Activated naive CD4-positive, alpha-beta T cell treated with anti-CD3 and anti-CD28 coated beads, Interleukin-2, amount 50 U/mL, for 72 hours (primary cell): Measurements from ENCODE around the gene BMP4. TPM values are rescaled to one million over a fixed set of nuclear protein-coding genes. Genes with fewer than 3 reads are reported as not detected.
A peak's percentile ranks its signal among the peaks of the same experiment; 100 is the strongest.

Source experiments
- ATAC-seq, 2 donors: fragments of 150-1000 bp; cut with Tn5 transposase; 2 replicates each; pipeline ENCODE4 v1.10.0; 2021; ENCODE audit warnings: mild to moderate bottlenecking in 2 of 2, moderate library complexity in 2 of 2
- DNase-seq, 2 donors: peaks; one replicate each; pipeline ENCODE4 v3.0.0; 2021 to 2022; ENCODE audit warnings: low spot score in 2 of 2
- H3K27ac Mint-ChIP-seq, 2 donors: one replicate each; pipeline ENCODE4 v1.8.0; 2022; ENCODE audit warnings: mild to moderate bottlenecking in 2 of 2, mixed read lengths in 2 of 2
- H3K36me3 Mint-ChIP-seq, 2 donors: one replicate each; pipeline ENCODE4 v1.8.0; 2022; ENCODE audit warnings: mixed read lengths in 2 of 2
- H3K9me3 Mint-ChIP-seq, 2 donors: one replicate each; pipeline ENCODE4 v1.8.0; 2022; ENCODE audit warnings: mixed read lengths in 2 of 2
- total RNA-seq, 2 donors: library from RNA; stranded (reverse); gene quantifications; one replicate each; pipeline ENCODE4 v1.2.3, GENCODE V29; 2022

The BMP4 gene
- total RNA-seq, 2 donors from 2014 or later = not detected

- no peak for ATAC-seq
- Mint-ChIP-seq H3K36me3 (no peaks in the 10 kb centered on the region), H3K9me3 (no peaks in the 10 kb centered on the region), H3K27ac (no peak overlapping the region)
- DNase-seq = peak in 1 of 2 donors; percentile 13
These were observed 26.5 kb downstream of the BMP4 start for GRCh38 chr14:53929871-53930715.

- ATAC-seq = no peak
- H3K27ac Mint-ChIP-seq = no peak overlapping the region
These were observed 29.5 kb downstream of the BMP4 start for GRCh38 chr14:53927171-53927570.

GRCh38 chr14:53925201-53925766, 31.3 kb downstream of the BMP4 start:
- no peaks in the 10 kb centered on the region for H3K36me3 Mint-ChIP-seq
- no peaks in the 10 kb centered on the region for H3K9me3 Mint-ChIP-seq
- no peak overlapping the region for H3K27ac Mint-ChIP-seq
- DNase-seq = no peak
- ATAC-seq = no peak

More at GRCh38 chr14:53927171-53927570, 29.5 kb downstream of the BMP4 start:
- Mint-ChIP-seq H3K9me3 (no peaks in the 10 kb centered on the region), H3K36me3 (no peaks in the 10 kb centered on the region)
- no peak for DNase-seq

GRCh38 chr14:53924753-53925152, 31.9 kb downstream of the BMP4 start:
- Mint-ChIP-seq H3K9me3 (no peaks in the 10 kb centered on the region), H3K27ac (no peak overlapping the region), H3K36me3 (no peaks in the 10 kb centered on the region)
- DNase-seq = no peak
- ATAC-seq = no peak

DNA sequence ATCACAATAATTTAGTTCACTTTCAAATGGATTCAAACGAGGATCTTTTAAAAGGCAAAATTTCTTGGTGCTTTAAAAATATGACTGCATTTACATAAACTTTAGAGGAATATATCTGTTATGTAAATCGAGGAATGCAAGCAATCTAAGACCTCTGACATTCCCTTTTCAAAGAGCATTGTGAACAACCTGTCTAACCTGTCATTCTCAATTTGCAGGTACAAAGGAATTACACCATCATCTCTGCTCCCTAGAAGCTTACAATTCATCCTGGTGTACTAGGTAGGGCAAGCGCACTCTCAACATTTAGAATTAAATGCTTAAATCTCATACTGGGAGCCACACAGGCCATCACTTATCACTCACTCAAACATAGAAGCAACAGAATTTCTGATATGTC, 35.6 kb downstream of the BMP4 start:
- Mint-ChIP-seq H3K9me3 (peaks cover 0 to under 1% of the 10 kb centered on the region in 2 donors), H3K27ac (no peak overlapping the region), H3K36me3 (no peaks in the 10 kb centered on the region)
- DNase-seq (no peak), ATAC-seq (no peak)

- DNase-seq = no peak
- no peak overlapping the region for H3K27ac Mint-ChIP-seq
- peaks cover 0 to 9% of the 10 kb centered on the region in 2 donors for H3K9me3 Mint-ChIP-seq
These were observed 40.4 kb downstream of the BMP4 start for GRCh38 chr14:53916239-53916638.

DNA sequence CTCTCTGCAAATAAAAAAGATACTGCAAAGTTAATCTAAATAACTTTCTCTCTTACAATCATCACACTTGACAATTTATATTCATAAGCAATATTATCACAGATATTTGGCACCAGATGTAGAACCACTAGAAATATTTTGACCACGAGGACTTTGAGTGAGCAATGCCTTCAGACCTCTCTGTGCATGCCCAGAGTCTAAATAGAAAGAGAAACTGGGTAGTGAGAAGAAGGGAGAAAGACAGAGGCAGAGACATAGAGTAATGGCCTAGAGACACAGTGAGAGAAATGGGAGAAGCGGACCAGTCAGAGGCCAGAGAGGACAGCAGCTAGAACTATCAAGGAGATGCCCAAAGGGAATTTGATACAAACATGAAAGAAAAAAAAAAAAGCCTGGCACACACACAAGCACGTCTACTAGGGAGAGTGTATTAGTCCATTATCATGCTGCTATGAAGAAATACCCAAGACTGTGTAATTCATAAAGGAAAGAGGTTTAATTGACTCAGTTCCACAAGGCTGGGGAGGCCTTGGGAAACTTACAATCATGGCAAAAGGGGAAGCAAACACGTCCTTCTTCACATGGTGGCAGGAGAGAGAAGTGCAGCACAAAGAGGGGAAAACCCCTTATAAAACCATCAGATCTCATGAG, 41.1 kb downstream of the BMP4 start:
- no peak overlapping the region for H3K27ac Mint-ChIP-seq
- no peak for ATAC-seq
- no peaks in the 10 kb centered on the region for H3K36me3 Mint-ChIP-seq
- no peak for DNase-seq
- H3K9me3 Mint-ChIP-seq = peaks cover 0 to 9% of the 10 kb centered on the region in 2 donors

More at GRCh38 chr14:53916239-53916638, 40.4 kb downstream of the BMP4 start:
- H3K36me3 Mint-ChIP-seq = no peaks in the 10 kb centered on the region
- no peak for ATAC-seq

GRCh38 chr14:53912021-53912420, 44.6 kb downstream of the BMP4 start:
- Mint-ChIP-seq H3K9me3 (peaks cover 0 to 9% of the 10 kb centered on the region in 2 donors), H3K27ac (no peak overlapping the region)
- no peak for ATAC-seq

DNA sequence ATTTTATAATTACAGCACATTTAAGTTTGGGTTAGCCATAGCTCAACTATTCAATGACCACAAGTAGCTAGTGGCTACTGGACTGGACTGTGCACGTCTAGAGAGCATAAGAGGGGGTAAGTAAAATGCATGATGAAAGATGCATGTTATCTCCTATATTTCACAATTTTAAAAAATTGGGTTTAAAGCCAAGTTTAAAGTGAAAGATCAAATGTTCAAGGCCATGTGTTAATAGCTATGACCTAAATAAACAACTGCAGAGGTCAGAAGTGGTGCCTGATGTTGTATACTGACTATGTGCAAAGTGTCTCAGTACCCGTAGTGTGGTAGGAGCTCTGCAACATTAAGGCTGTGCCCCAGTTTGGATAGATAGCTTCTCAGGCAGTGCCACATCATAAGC, 48.2 kb downstream of the BMP4 start:
- ATAC-seq (no peak), DNase-seq (no peak)
- Mint-ChIP-seq H3K9me3 (peaks cover 5 to 6% of the 10 kb centered on the region in 2 donors), H3K36me3 (no peaks in the 10 kb centered on the region), H3K27ac (no peak overlapping the region)

More at GRCh38 chr14:53912021-53912420, 44.6 kb downstream of the BMP4 start:
- DNase-seq = no peak
- no peaks in the 10 kb centered on the region for H3K36me3 Mint-ChIP-seq

GRCh38 chr14:53902307-53902706, 54.3 kb downstream of the BMP4 start:
- DNase-seq (no peak), ATAC-seq (no peak)
- H3K36me3 Mint-ChIP-seq = no peaks in the 10 kb centered on the region
- H3K27ac Mint-ChIP-seq = no peak overlapping the region
- peaks cover 6 to 18% of the 10 kb centered on the region in 2 donors for H3K9me3 Mint-ChIP-seq

DNA sequence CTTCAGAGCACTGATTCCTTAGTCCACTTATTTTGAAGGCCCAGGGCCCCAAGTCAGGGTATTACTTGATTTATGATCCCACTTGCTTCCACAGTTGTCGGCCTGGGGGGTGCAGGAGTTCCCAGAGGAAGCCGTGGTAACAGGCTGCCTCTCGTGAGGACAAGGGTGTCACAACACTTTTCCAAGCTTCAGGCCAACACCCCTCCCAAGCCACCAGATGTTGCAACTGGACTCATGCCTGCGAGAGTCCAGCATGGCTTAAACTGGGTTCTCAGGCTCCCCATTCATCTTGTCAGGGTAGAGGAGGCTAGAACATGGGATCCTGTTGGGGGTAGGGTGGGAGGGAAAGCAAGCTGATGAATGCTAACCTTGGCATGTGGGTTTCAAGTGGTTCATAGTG, 56.1 kb downstream of the BMP4 start:
- peaks cover 6 to 18% of the 10 kb centered on the region in 2 donors for H3K9me3 Mint-ChIP-seq
- no peak overlapping the region for H3K27ac Mint-ChIP-seq
- ATAC-seq = no peak
- no peaks in the 10 kb centered on the region for H3K36me3 Mint-ChIP-seq
- no peak for DNase-seq
